CD4-positive, alpha-beta T cell treated with Interleukin-12 subunit alpha and Interleukin-12 subunit beta, for 1 hour (primary cell): ENCODE data around the gene GPSM1.

Source experiments
- DNase-seq: peaks from one replicate; pipeline ENCODE4 v3.0.0-alpha.2; 2020

The GPSM1 gene

GRCh38 chr9:136292026-136292538, 35.3 kb upstream of the GPSM1 start:
- no peak for DNase-seq

- DNase-seq = no peak
Observed at GRCh38 chr9:136292591-136293448, 34.5 kb upstream of the GPSM1 start.

GRCh38 chr9:136293476-136294077, 33.8 kb upstream of the GPSM1 start:
- DNase-seq = no peak

GRCh38 chr9:136294437-136294836, 32.9 kb upstream of the GPSM1 start:
- no peak for DNase-seq

GRCh38 chr9:136295055-136295454, 32.3 kb upstream of the GPSM1 start:
- no peak for DNase-seq

- no peak for DNase-seq
Observed at GRCh38 chr9:136295542-136296433, 31.6 kb upstream of the GPSM1 start.

- no peak for DNase-seq
Observed at GRCh38 chr9:136296434-136297015, 30.8 kb upstream of the GPSM1 start.

- DNase-seq = no peak
Observed at GRCh38 chr9:136297016-136297691, 30.2 kb upstream of the GPSM1 start.

- no peak for DNase-seq
Observed at GRCh38 chr9:136297766-136298735, 29.3 kb upstream of the GPSM1 start.

- DNase-seq = no peak
Observed at GRCh38 chr9:136299116-136299515, 28.2 kb upstream of the GPSM1 start.

GRCh38 chr9:136299541-136299940, 27.8 kb upstream of the GPSM1 start:
- no peak for DNase-seq

- no peak for DNase-seq
Observed at GRCh38 chr9:136300016-136300545, 27.3 kb upstream of the GPSM1 start.

GRCh38 chr9:136300866-136301265, 26.5 kb upstream of the GPSM1 start:
- no peak for DNase-seq

GRCh38 chr9:136302527-136302926, 24.8 kb upstream of the GPSM1 start:
- DNase-seq = no peak

- no peak for DNase-seq
Observed at GRCh38 chr9:136303066-136303824, 24.1 kb upstream of the GPSM1 start.

GRCh38 chr9:136303825-136304416, 23.4 kb upstream of the GPSM1 start, which contains the start of gene CCDC187:
Gene CCDC187, minus strand, starts transcription at chr9:136304094. Its CDS starts 264 bp downstream, at chr9:136303830.
- no peak for DNase-seq

- no peak for DNase-seq
Observed at GRCh38 chr9:136304456-136304855, 22.9 kb upstream of the GPSM1 start.

GRCh38 chr9:136304981-136305380, 22.4 kb upstream of the GPSM1 start:
- DNase-seq = no peak

GRCh38 chr9:136305804-136306203, 21.5 kb upstream of the GPSM1 start:
- no peak for DNase-seq
